GM18520 (cell line): Measurements from ENCODE around the gene DDX23.

Source experiments
- ATAC-seq: cut with Tn5 transposase; IDR thresholded peaks from one replicate; pipeline ENCODE4 v1.9.1; 2021; ENCODE audit not compliant: unreplicated experiment

DDX23 gene

DNA sequence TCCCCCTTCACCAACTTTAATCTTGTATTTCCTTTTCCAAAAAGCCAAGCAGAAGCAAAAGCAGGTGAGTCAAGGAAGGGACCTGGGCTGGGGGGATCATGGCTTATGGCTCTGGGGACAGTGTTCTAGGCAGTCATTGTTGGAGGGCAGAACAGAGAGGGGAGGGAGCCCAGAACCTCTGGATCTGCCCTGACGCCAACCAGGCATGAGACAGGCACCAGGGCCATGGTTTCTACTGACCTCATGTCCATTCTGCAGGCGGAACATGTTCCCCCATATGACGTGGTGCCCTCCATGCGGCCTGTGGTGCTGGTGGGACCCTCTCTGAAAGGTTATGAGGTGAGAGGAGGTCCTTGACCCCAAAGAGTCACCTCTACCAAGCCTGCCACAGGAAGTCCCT lies 27.1 kb downstream of the DDX23 start:
- ATAC-seq: no peak

DNA sequence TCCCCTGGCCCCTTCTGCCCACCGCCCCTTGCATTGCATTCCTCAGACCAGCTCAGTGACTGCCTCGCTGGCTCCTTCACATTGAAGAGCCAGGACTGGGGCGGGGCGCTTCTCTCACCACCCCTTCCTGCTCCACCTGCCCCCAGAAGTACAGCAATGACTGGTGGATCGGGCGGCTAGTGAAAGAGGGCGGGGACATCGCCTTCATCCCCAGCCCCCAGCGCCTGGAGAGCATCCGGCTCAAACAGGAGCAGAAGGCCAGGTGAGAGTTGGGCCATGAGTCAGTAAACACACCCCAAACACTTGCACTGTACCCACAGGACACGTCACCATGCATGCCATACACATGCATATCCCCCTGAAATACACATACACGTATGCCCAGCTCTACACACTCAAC lies 27.9 kb downstream of the DDX23 start:
- ATAC-seq: no peak

DNA sequence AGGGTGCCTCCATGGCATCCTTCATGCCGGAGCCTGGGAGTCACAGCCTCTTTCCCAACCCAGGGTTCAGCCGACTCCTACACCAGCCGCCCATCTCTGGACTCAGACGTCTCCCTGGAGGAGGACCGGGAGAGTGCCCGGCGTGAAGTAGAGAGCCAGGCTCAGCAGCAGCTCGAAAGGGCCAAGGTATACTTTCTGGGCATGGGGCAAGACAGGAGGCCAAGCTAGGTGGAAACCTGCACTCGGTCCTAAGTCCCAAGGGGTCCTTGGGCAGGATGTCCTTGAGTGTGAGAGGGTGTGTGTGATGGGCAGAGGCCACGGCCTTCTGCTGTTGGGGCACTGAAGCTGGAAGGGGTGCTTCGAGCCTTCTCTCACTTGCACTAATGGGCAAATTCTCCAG lies 28.7 kb downstream of the DDX23 start:
- no peak for ATAC-seq

DNA sequence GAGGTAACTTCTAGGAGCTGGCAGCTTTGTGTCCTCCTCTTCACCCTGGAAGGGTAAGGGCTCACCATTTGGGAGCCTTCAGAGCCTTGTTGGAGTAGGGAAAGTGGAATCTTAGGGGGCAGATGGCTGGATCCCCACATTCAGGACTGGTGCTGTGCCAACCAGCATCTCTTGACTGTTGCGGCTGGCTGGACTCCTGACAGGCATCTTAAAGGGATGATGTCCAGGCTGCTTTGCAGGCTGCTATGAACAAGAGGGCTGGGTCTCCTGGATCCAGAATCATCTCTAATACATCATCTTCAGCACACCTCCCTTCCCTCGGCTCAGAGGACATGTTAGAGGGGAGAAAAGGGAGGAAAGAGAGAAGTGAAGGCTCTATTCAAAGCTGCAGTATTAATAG lies 29.3 kb downstream of the DDX23 start:
- ATAC-seq: no peak

DNA sequence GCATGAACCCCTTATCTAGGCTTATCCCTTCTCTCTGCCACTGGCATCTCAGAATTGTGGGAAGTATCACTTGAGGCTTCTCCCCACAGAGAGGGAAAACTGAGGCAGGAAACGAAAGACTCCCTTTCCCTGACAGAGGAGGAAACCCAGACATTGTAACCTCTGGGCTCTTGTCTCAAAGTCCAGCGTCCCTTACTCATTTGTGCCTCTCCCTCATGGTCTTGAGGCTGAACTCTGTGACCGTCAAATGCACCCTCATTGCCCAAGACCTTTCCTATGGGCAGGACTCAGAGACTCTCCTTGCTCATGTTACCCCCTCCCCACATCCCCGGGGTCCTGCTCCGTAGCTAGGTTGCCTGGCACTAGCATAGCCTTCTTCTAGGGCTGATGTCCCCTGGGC lies 29.8 kb downstream of the DDX23 start:
- no peak for ATAC-seq

DNA sequence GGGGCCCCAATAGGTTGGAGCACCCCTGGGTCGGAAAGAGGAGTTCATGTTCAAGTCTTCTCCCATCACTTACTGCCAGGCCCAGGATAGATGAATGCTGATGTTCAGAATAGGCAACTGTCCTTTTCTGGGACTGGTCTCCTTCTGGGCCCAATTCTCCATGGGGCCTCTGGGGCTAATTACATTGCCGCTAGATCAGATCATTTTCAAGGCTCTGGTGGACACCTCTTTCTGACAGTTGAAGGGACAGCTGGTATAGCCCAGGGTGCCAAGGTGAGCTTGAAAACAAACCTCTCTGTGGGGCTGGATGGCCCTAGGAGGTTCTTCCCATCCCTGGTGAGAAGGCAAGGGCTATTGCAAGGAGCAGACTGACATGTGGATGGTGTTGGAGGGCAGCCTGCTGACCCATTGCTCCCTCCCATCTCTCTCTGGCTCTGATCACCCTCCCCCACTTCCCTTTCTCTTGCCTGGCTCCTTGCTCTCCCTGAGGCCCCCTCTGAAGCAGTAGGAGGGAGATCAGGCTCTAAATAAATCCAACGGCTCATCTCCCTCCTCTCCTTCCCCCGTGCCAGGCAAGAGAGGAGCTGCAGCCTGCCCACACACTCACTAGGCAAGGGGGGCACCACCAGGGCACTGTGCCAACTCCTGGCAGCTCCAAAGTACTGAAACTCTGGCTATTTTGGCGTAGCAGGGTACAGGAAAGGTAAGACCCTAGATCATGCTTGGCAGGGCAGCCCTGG lies 31.8 kb downstream of the DDX23 start:
- no peak for ATAC-seq

DNA sequence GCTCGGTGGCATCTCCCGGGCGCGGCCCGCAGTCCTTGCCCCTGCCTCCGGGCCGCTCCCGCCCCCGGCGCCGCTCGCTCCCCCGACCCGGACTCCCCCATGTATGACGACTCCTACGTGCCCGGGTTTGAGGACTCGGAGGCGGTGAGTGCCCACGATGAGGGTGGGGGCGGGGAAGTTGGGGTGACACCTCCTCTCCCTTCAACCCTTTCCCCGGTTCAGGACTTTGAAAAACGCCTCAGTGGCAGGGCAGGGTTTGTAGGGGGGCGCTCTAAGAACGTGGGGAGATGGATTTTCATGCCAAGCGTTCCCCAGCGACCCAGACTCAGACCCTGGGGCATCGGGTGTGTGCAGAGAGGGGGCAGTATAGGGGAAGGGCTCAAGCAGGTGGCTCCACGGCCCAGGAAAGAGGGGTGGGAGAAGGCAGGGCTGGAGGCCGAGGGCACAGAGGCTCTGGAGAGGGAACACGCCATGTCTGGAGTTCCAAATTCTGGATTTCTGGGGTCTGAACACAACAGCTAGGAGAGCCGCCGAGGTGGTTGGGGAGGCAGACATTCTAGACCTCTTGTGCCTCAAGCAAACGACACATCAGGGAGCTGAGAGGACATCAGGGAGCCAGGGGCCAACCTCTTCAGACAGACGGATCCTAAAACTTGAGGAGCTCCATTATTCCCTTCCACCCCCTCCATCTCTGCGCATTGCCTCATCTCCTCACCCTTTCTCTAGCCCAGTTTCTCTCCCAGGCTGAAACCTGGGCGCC lies 33.0 kb downstream of the DDX23 start:
- no peak for ATAC-seq

DNA sequence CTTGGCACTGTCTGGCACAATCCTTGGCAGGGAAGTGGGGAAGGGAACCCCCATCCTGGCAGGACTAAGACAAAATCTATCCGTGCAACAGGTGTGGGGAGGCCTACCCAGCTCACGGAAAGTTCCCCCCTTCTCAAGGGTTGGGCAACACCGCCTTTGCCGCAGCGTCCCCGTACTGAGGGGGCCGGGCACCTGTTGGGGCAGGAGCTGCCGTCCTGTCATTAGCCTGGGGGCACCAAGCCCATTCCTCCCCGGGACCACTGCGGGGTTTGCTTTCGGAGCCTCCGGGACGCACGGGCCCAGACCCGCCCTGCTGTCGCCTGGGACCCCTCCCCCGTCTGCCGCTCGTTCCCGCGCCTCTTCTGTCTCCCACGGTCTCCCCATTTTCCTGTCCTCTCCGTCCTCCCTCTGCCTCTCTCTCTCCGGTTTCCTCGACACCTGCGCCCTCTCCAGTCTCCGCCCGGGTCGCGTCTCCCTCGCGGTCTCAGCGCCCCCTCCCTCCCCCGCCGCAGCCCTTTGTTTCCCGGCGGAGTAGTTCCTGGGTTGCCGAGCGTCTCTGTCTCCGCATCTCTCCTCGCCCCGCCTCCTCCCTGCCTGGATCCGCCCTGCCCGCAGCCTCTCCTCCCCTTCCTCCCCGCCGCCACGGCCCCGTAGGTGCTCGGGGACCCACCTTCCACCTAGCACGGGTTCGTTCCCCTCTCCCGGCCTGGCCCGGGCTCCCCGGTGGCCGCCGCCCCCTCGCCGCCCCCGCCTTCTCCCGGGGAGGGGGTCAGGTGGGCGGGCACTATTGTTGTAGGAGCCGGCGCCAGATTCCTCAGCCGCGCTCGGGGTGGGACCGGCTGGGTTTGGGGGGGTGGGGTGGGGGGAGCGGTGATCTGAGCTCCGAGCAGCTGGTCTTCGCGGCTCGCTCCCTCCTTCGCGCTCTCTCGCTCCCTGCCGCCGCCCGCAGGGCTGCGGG lies 33.8 kb downstream of the DDX23 start, which contains the start of gene CACNB3:
TSS of gene CACNB3 (plus strand) at position 624 of the 958 bp plus-strand sequence. CDS start 434 bp downstream, outside the sequence.
- ATAC-seq: no peak

DNA sequence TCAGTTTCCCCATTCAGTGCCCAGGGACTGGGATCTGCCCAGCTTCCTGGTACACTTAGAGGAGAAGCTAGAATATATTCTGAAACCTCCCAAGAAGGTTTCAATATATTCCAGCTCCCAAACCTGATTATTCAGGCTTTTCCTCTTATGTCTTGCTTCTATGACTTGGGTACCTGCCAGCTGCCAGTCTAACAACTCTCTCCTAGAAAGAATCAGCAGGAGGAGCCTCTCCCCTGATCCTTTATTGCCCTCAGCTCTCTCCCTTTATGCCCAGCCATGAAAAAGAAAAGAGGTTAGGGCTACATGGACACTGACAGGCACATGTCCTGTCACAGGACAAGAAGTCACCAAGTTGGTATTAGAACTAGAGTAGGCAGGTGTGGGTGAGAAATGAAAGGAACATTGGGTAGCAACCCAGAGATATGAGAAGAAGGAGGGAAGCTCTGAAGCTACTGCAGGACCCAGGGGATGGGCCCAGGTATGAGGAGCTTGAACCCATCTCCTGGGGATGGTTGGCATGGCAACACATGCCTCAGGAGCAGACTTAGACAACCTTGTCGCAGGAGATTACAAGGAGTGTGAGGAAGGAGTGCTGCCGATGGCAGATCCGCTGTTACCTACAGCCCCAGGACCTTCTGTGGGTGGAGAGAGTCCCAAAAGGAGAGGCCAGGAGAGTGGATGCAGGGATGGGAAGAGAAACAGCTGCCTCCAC lies 35.7 kb downstream of the DDX23 start:
- ATAC-seq: no peak

DNA sequence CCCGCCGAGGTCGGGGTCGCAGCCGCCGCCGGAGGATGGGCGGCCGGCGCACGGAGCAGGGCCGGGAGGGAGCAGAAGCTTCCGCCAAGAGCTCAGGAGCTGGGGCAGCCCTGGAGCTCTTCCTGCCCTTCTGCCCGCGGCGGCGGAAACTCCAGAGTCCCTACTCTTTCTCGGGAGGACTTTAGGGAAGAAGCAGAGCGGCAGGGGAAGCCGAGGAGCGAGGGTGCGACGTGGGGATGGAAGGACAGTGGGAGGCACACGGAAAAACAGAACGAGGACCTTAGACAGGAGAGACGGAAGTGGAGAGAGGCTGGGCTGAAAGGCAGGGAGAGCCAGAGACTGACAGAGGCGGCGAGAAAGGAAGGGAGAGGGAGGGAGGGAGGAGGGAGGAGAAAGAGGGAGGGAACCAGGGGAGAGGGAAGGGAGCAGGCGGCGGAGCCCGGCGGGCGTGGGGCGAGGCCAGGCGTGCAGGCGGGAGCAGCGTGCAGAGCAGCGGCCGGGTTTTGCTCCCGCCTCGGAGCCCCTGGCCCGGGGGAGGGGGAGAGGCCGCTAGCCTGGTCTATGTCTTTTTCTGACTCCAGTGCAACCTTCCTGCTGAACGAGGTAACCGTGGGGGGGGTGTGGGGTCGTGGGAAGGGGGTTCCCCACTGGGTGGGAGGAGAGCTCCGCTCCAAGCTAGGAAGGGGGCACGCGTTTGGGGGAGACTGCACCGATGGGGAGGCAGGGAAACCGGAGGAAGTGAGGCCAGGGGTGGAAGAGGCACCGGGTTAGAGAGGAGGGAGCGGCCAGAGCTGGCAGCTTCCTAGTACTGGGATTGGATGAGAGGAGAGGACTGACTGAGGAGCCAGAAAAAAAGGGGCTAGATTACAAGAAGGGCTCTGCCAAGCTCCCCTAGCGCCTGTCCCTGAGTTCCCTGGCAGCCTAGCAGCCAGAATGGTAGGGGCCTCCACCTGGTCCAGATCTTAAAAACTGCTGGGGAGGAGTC lies 36.5 kb downstream of the DDX23 start:
- ATAC-seq: no peak

DNA sequence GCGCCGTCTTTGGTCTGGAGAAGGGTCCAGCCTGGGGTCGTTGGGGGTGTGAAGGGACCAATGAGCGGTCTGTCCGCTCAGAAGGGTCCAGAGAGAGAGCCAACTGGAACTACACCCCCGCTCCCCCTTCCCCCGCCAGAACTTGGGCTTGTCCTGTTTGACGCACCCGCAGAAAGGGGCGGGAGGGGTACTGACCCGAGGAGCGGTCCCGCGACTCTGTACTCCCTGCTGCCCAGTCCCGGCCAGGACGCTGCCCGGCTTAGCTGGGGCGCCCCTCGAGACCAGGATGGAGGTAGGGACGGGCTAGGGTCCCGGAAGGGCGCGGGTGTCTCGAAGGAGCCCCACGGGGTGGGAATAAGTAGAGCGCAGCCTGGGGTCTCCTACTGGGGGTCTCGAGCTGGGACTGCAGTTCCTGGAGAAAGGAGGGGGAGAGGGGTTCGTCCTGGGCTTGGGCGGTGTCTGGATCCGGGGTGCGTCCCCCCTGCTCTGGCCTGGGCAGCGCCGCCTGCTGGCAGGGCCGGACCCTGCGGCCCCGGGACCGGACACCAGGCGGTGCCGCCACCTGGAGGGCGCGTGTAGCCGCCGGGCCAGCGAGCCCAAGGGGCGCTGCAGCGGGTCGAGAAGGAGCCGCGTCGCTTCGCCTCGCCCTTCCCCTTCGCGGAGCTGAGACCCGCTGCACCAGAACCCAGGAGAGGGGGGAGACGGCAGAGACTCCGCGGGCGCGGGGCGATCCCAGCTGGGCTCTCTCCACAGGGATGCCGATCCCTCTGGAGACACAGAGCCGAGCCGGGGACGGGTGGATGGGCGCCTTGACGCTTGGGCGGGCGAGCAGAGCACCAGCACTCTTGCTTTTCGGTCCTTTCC lies 37.5 kb downstream of the DDX23 start:
- peak; percentile 55 for ATAC-seq

DNA sequence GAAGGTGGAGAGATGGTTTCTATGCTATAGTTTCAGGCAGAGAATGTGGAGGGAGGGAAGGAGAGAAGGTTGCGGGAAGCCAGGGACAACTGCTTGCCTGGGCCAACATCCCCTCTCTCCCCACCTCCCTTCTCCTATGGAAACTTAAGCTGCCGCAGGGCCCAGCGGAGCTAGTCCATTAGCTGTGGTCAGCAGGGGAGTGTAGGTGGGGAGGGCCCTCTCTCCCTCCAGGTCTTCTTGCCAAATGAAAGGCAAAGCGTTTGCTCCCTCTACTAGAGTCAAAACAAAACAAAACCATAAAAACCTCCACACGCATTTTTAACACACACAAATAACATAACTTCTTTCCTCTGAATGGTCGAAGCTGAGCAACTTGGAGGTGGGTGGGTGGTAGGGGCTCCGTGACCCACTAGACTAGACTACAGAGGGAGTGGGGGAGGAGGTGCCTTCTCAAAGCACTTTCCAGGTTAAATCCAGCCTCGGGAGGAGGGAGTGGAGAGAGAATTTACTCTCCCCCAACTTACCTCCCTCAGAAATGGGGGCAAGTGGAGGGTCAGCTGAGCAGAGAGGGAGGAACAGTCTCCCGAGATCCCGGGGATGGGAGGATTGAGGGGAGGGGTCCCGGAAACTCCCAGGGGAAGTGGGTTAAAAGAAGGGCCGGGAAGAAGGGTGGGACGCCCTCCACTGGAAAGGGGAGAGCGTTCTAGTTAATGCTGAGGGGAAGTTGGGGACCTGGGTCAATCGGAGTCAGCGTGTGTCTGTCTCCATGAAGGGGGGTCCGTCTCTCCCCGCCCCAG lies 38.3 kb downstream of the DDX23 start:
- ATAC-seq: no peak

DNA sequence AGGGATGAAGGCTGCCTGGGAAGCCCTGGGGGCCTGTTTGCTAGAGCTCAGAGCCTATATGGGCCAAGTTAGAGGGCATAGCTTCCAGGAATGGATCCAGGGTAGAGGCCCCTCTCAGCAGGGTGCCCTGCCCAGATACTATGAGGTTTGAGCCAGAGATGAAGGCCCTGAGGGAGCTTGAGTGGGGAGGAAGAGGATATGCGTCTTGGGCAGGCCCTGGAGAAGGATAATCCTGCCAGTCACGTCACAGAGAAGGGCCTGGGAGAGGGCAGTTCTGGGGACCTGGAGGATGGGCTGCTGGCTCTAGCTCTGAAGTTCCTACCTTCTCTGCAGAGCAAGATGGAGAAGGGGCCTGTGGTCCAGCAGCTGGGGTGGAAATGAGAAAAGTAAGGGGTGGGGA lies 39.6 kb downstream of the DDX23 start:
- no peak for ATAC-seq

DNA sequence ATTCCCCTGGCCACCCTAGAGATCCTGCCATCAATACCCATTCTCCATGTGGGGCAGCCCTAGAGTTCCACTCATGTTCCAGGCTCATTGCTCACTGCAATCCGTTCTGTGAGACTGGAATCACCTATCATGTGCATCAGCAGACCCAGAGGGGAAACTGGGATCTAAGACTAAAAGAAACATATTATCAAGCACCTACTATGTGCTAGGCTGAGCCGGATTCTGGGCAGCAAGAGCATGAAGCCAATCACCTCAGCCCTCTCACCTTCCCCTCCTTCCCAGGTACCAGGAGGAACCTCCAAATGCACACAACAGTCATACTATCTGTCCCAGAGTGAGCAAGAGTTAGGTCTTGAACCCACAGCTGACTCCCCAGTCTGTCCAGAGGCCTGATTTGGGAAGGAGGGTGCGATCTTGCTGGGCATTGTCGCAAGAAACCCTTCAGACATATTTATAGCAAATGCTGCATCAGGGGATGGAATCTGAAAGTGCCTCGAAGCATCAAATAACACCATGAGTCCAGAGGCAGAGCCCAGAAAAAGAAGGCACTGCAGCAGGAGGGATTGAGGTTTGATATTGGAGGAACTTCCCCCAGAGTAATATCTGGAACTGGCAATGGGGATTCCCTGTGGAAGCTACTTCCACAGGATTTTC lies 40.4 kb downstream of the DDX23 start:
- ATAC-seq: no peak

DNA sequence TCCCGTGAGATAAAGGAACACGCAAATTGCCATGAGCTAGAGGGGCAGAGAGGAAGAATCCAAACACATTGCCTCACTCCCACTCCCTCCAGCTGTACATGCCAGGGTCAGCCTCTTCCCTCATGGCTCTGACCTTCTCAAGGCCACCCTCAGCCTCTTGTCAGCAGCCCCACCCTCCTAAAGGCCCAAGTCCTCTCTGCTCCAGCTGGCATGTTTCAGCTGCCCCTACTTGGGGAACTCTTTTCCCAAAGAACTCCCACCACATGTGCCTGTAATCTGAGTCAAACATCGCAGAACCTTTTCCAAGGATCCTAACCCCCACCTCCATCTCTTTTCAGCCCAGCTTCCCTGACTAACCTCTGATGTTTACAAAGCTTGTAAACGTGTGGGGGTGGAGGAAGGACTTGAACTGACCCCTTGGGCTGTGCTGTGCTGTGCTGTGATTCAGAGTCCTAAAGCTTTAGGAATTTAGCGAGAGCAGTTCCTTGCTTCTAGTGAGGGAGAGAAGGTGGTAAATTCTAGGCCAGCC lies 41.0 kb downstream of the DDX23 start:
- no peak for ATAC-seq

DNA sequence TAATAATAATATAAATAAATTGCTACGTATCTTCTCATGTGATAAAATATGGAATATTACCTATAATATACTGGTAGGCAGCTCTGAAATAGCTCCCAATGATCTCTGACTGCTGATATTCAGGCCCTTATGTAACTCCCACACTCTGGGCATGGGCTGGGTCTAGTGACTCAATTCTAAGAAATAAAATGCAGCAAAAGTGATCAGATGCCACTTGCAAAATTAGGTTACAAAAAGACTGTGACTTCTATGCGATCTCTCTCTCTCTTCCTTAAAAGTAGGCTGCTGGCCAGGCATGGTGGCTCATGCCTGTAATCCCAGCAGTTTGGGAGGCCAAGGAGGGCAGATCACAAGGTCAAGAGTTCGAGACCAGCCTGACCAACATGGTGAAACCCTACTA lies 44.0 kb downstream of the DDX23 start:
- no peak for ATAC-seq

DNA sequence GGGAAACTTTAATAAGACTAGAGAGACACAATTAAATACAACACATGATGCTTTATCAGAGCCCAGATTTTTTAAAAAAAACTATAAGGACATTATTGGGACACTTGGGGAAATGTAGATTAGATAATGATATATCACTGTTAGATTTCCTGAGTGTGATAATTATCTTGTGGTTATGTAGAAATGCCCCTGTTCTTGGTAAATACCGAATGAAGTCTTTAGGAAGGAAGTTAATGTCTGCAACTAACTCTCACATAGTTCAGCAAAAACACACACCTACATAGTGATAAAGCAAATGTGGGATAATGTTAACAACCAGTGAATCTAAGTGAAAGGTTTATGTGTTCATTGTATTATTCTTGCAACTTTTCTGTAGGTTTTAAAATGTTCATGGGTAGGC lies 48.3 kb downstream of the DDX23 start:
- no peak for ATAC-seq
